Stimulated activated CD8-positive, alpha-beta memory T cell treated with anti-CD3 and anti-CD28 coated beads, Interleukin-7, amount 100 ng/mL, for 4 hours (primary cell): ENCODE results near the gene SPSB1.

Experiments
- DNase-seq, 2 donors: peaks; one replicate each; pipeline ENCODE4 v3.0.0-alpha.2; 2020; ENCODE audit warnings: low read depth in 2 of 2

Gene SPSB1

GRCh38 chr1:9300573-9300972, 7.9 kb downstream of the SPSB1 start:
- DNase-seq = no peak

GRCh38 chr1:9302745-9303524, 10.2 kb downstream of the SPSB1 start:
- no peak for DNase-seq

DNA sequence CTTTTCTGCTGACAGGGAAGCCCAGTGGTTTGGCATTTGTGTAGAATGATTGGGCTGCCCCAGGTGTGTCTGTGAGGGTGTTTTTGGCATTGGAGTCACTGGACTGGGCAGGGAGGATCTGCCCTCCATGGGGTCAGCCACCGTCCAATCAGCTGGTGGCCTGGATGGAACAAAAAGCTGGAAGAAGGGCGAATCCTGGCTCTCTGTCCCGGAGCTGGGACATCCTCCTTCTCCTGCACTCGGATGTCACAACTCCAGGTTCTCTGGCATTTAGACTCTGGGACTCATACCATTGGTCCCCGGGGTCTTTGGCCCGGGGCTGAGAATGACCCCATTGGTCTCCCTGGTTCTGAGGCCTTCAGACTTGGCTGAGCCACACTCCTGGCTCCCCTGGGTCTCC, 11.2 kb downstream of the SPSB1 start:
- no peak for DNase-seq

DNA sequence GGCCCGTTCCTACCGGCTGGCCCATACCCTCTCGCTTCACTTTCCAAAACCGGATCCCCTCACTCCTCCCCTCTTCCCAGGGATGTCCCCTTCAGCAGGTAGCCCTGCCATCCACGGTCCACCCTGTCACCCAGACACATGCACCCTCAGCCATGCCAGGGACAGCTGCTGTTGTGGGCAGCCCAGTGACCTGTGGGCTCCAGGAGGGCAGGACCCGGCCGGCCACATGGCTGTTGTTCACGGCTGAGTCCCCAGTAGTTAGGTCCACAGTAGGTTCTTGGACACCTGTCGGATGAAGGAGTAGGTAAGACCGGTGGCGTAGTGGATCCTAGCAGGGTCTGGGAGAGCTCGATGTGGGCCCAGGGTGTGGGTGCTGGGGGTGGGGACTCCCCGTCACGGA, 12.5 kb downstream of the SPSB1 start:
- DNase-seq = no peak

DNA sequence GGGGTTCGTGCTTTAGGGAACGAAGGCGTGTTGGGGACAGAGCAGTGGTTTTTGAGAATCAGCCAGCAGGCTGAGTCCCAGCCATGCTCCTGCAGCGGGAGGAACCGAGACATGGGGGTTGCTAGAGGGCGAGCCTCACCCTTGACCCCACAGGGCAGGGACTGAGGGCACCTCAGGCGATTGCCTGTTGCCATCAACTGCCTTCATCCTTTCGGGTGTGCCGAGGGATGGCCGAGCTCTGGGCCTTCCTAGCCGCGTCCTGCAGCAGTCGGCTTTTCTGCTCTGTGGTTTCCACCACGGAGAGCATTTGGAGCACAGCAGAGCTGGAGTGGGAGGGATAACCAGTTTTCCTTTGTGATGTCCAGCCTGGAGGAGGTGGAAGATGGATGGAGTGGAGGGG, 13.3 kb downstream of the SPSB1 start:
- no peak for DNase-seq

GRCh38 chr1:9307303-9307702, 14.6 kb downstream of the SPSB1 start:
- DNase-seq = no peak

- no peak for DNase-seq
Measured at GRCh38 chr1:9308236-9308785, 15.6 kb downstream of the SPSB1 start.

- DNase-seq = no peak
Measured at GRCh38 chr1:9309080-9309479, 16.4 kb downstream of the SPSB1 start.

GRCh38 chr1:9309991-9310390, 17.3 kb downstream of the SPSB1 start:
- no peak for DNase-seq

- DNase-seq = no peak
Measured at GRCh38 chr1:9311029-9311428, 18.3 kb downstream of the SPSB1 start.

- no peak for DNase-seq
Measured at GRCh38 chr1:9311479-9311878, 18.8 kb downstream of the SPSB1 start.

DNA sequence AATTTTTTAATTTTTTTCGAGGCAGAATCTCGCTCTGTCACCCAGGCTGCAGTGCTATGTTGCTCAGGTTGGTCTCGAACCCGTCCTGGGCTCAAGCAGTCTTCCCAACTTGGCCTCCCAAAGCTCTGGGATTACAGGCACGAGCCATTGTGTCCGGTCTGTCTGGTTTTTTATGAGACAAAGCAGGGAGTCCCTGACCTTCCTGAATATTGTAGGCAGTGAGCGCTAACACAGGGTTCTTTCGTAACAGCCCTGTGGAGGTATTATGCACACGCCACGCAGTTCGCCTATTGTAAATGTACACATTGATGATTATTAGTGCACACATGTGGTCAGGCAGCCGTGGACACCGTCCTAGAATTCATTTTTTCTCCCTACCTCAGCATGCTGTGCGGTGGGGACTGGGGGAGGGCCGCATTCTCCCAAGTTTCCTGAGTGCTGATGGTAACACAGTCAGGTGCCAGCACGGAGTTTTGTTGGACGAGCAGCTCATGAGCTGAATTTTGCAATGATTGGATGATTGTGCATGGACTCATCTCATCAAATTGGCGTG, 19.6 kb downstream of the SPSB1 start:
- no peak for DNase-seq

- no peak for DNase-seq
Measured at GRCh38 chr1:9313576-9313975, 20.9 kb downstream of the SPSB1 start.

- DNase-seq = no peak
Measured at GRCh38 chr1:9314111-9314510, 21.4 kb downstream of the SPSB1 start.

DNA sequence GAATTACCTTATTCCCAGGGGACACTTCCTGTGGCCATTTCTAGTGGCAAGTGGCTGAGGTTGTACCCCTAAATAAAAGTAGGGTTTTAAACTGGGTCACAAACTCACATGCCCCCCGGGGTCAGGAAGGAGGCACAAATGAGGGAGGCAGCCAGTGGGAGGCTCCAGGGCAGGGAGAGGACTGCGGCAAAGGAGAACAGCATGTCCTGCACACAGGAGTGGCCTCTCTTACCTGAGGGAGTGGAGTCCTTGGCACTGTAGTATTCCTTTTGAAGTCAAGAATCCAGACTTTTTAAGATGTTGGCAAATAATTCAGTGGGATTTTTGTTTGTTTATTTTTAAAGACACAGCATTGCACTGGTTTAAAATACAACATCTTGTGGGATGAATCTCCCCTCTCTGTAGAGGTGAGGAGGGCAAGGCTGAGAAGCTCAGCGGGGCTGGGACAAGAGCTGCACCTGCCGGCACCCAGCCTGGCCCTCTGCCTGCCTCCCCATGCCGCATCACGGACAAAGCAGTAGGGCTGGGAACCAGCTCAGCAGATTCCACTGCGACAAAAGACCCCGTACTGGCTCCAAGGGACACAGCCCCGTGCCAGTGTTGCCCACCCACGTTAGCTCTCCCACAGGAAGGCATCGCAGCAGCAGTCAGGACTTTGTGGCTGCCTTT, 22.2 kb downstream of the SPSB1 start:
- no peak for DNase-seq

DNA sequence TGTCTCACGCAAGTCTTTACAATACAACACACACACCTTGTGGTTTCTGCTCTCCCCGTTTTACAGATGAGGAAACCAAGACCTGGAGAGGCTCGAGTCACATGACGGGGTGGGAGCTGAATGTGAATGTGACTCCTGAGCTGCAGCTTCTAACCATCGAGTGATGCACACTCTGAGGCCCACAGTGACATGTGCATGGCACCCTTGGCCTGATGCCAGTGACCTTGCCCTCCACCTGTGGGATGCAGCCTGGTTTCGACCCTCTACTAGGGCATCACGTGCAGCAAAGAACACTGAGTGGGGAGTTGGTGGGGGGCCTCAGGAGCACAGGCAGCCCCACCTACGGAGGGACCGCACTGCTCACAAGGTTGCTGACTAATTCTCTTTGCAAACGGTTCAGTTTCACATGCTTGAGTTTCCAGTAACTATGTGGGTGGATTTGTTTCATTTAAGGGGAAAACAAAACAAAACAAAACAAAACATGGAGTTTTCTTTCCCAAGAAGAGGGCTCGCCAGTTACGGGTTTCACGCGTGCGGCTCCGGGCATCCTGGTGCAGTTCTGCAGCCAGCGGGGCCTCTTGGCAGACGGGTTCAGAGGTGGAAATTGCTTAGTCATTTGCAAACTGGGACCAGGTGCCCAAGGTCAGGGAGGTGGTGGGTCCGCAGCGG, 22.9 kb downstream of the SPSB1 start:
- DNase-seq = no peak

DNA sequence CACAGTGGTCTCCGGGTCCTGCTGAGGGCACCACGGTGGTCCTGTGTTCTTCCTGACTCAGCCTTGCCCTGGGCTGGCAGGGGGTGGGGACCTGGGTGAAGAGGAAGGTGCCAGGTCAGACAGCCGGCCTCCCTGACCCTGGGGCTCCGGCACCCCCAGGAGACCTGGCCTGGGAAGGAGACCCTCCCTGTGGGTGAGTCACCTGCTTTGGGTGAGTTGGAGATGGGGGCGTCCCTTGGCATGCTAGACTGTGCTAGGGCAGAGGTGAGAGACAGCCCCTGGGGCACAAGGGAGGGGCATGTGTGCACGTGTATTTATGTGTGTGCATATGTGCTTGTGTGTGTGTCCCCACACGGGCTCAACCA, 23.4 kb downstream of the SPSB1 start:
- DNase-seq = no peak

- no peak for DNase-seq
Measured at GRCh38 chr1:9316512-9316911, 23.8 kb downstream of the SPSB1 start.

- no peak for DNase-seq
Measured at GRCh38 chr1:9317072-9317471, 24.4 kb downstream of the SPSB1 start.

GRCh38 chr1:9317591-9318417, 25.1 kb downstream of the SPSB1 start:
- no peak for DNase-seq

DNA sequence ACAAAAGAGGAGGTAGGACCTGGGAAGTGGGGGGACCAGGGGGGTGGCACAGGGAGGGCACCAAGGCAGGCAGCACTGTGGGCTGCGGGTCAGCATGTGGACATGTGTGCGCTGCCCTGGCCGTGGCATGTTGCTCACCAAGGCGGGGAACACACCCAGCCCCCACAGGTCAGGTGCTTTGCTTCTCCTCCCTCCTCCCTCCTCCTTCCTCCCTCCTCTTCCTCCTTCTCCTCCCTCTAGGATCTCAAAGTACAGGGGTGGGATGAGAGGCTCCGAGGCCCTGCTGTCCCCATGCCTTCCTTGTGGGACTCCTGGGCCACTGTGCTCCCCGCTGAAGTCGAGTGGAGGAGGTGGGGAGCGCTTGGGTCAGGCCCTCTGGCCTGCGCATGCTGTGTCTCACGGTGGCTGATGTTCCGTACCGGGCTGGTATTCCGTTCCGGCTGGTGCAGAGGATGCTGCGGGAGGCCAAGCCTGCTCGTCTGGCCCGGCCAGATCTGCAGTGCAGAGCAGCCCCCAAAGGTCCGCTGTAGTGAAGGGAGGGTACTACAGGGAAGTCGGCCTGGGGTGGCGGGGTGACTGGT, 26.6 kb downstream of the SPSB1 start:
- no peak for DNase-seq
